IMR-90 (cell line): ENCODE data around the gene CACNA2D3. TPM values are rescaled to one million over a fixed set of nuclear protein-coding genes. Genes with fewer than 3 reads are reported as not detected.

ENCODE experiments used
- ATAC-seq: fragments of 200-7000 bp; cut with Tn5 transposase; 2 replicates; pipeline ENCODE4 v1.9.1; 2020; ENCODE audit warnings: low read depth, mild to moderate bottlenecking, moderate library complexity
- BruUV-seq: library from RNA; stranded (reverse); fragments of 400-500 nt; replicated peaks from 2 replicates; lab custom pipeline; 2021; lab: Mats Ljungman, UMichigan
- CTCF ChIA-PET: fragments of 300-600 bp; formaldehyde crosslinking; extraction: SDS; loops from one replicate; lab custom pipeline; 2021; ENCODE audit warnings: antibody characterized with exemption; lab: Yijun Ruan, JAX
- POLR2A ChIA-PET: fragments of 300-600 bp; sonication (Branson Sonifier 250); formaldehyde crosslinking; loops from one replicate; lab custom pipeline; 2022; ENCODE audit warnings: antibody characterized with exemption; ENCODE audit not compliant: unreplicated experiment; lab: Charles Lee
- DNase-seq: peaks from one replicate; pipeline ENCODE4 v3.0.0; 2013
- H2AFZ ChIP-seq: replicated peaks from 2 replicates; pipeline ENCODE3; 2013; ENCODE audit warnings: low read length, mild to moderate bottlenecking; ENCODE audit not compliant: poor library complexity
- H2AK5ac ChIP-seq: 2 replicates; pipeline ENCODE4 v1.6.1; 2013; ENCODE audit warnings: low read depth, low read length, inconsistent platforms
- H2AK9ac ChIP-seq: replicated peaks from 2 replicates; pipeline ENCODE3; 2013; ENCODE audit warnings: mild to moderate bottlenecking, low read depth, low read length, moderate library complexity; ENCODE audit not compliant: poor library complexity
- H2BK120ac ChIP-seq: 2 replicates; pipeline ENCODE4 v1.6.1; 2013; ENCODE audit warnings: low read depth, low read length, inconsistent platforms
- H2BK15ac ChIP-seq: 3 replicates; pipeline ENCODE4 v1.6.1; 2013; ENCODE audit warnings: low read depth, low read length, inconsistent platforms
- H2BK20ac ChIP-seq: 2 replicates; pipeline ENCODE4 v1.6.1; 2013; ENCODE audit warnings: low read depth, mild to moderate bottlenecking, inconsistent platforms, low read length, moderate library complexity
- H2BK5ac ChIP-seq: 2 replicates; pipeline ENCODE4 v1.6.1; 2013; ENCODE audit warnings: mild to moderate bottlenecking, low read depth, low read length, inconsistent platforms; ENCODE audit not compliant: poor library complexity, severe bottlenecking
- H3K14ac ChIP-seq: replicated peaks from 2 replicates; pipeline ENCODE4 v1.6.1; 2013; ENCODE audit warnings: low read depth, low read length, inconsistent platforms
- H3K18ac ChIP-seq: 2 replicates; pipeline ENCODE4 v1.6.1; 2013; ENCODE audit warnings: low read depth, low read length, control low read depth
- H3K23ac ChIP-seq: 2 replicates; pipeline ENCODE4 v1.6.1; 2013; ENCODE audit warnings: low read depth, low read length, inconsistent platforms
- H3K27ac ChIP-seq: 2 replicates; pipeline ENCODE4 v1.5.1; 2013; ENCODE audit warnings: mild to moderate bottlenecking, control low read depth, low read length; ENCODE audit not compliant: insufficient read depth
- H3K27me3 ChIP-seq: 2 replicates; pipeline ENCODE4 v1.6.1; 2013; ENCODE audit warnings: low read length; ENCODE audit not compliant: control insufficient read depth, insufficient read depth
- H3K36me3 ChIP-seq: 2 replicates; pipeline ENCODE4 v1.6.1; 2013; ENCODE audit warnings: low read length, mixed read lengths; ENCODE audit not compliant: control insufficient read depth, insufficient read depth
- H3K4ac ChIP-seq: 2 replicates; pipeline ENCODE4 v1.6.1; 2013; ENCODE audit warnings: low read depth, low read length, inconsistent platforms
- H3K4me1 ChIP-seq: 2 replicates; pipeline ENCODE4 v1.6.1; 2013; ENCODE audit warnings: low read length, mixed read lengths; ENCODE audit not compliant: control insufficient read depth, insufficient read depth
- H3K4me2 ChIP-seq: 2 replicates; pipeline ENCODE4 v1.6.1; 2013; ENCODE audit warnings: low read depth, mild to moderate bottlenecking, control low read depth, low read length, moderate library complexity
- H3K4me3 ChIP-seq: 2 replicates; pipeline ENCODE4 v1.5.1; 2013; ENCODE audit warnings: low read depth, mild to moderate bottlenecking, control low read depth, low read length, moderate library complexity; ENCODE audit not compliant: insufficient read depth
- H3K56ac ChIP-seq: 2 replicates; pipeline ENCODE4 v1.6.1; 2013; ENCODE audit warnings: low read length, inconsistent platforms; ENCODE audit not compliant: insufficient read depth; ENCODE audit errors: extremely low read depth
- H3K79me1 ChIP-seq, 2 experiments: 2 replicates each; pipeline ENCODE4 v1.6.1; 2013; ENCODE audit warnings: low read length in 2 of 2, inconsistent platforms in 1 of 2, low read depth in 1 of 2
- H3K9ac ChIP-seq: 2 replicates; pipeline ENCODE4 v1.6.1; 2013; ENCODE audit warnings: low read depth, low read length, control low read depth
- H3K9me1 ChIP-seq: 2 replicates; pipeline ENCODE4 v1.6.1; 2013; ENCODE audit warnings: low read length, inconsistent platforms; ENCODE audit not compliant: insufficient read depth
- H3K9me3 ChIP-seq: 2 replicates; pipeline ENCODE4 v1.6.1; 2013; ENCODE audit warnings: low read length; ENCODE audit not compliant: control insufficient read depth, insufficient read depth
- H4K20me1 ChIP-seq: 2 replicates; pipeline ENCODE4 v1.6.1; 2013; ENCODE audit warnings: low read length, inconsistent platforms; ENCODE audit not compliant: insufficient read depth
- H4K5ac ChIP-seq: 2 replicates; pipeline ENCODE4 v1.6.1; 2013; ENCODE audit warnings: mild to moderate bottlenecking, low read depth, low read length, control low read depth
- H4K8ac ChIP-seq, 2 experiments: 2 replicates each; pipeline ENCODE4 v1.6.1; 2013; ENCODE audit warnings: low read depth in 2 of 2, low read length in 2 of 2, control low read depth in 1 of 2, inconsistent platforms in 1 of 2
- H4K91ac ChIP-seq: 2 replicates; pipeline ENCODE4 v1.6.1; 2013; ENCODE audit warnings: low read depth, low read length, inconsistent platforms; ENCODE audit not compliant: insufficient read depth
- BHLHE40 ChIP-seq: fragments of 150-350 bp; IDR thresholded peaks from 2 replicates; pipeline ENCODE4 v1.6.1; 2016; ENCODE audit warnings: mild to moderate bottlenecking, low read depth, low read length
- CHD1 ChIP-seq: IDR thresholded peaks from 2 replicates; pipeline ENCODE4 v1.6.1; 2012; ENCODE audit warnings: low read depth, low read length, improper control_type of control experiment
- POLR2A ChIP-seq: IDR thresholded peaks from 2 replicates; pipeline ENCODE4 v1.6.1; 2012; ENCODE audit warnings: mild to moderate bottlenecking, low read depth, low read length
- RFX5 ChIP-seq: IDR thresholded peaks from 2 replicates; pipeline ENCODE4 v1.8.0; 2012; ENCODE audit warnings: low read depth, mild to moderate bottlenecking, low read length, moderate library complexity
- SMC3 ChIP-seq: fragments of 150-350 bp; IDR thresholded peaks from 2 replicates; pipeline ENCODE4 v1.6.1; 2016; ENCODE audit warnings: low read depth, mild to moderate bottlenecking, antibody characterized with exemption, low read length, moderate library complexity
- WGBS, 2 experiments: methylation state at CpG; one replicate each; pipeline versions ENCODE4 v1.1.5 to v1.1.7; 2013; ENCODE audit warnings: missing lambda C conversion rate in 2 of 2; ENCODE audit not compliant: insufficient read length in 1 of 2; ENCODE audit errors: extremely low coverage in 2 of 2; 5-methylcytosine and 5-hydroxymethylcytosine counted together
- dilution Hi-C: fragments of 300-500 bp; cut with HindIII; formaldehyde crosslinking; loops from one replicate; pipeline ENCODE4 v1.14.3; 2018; ENCODE audit warnings: low sequenced_read_pairs; ENCODE audit not compliant: unreplicated experiment
- in situ Hi-C: fragments of 300-500 bp; cut with MboI; formaldehyde crosslinking; loops from 3 replicates; pipeline ENCODE4 v1.14.3; 2019; ENCODE audit warnings: low sequenced_read_pairs, inconsistent platforms, mixed read lengths
- intact Hi-C: fragments of 100-400 bp; cut with micrococcal nuclease; formaldehyde crosslinking; loops from 2 replicates; pipeline ENCODE4 v1.10.0; 2022
- polyA plus RNA-seq, 3 experiments: library from polyadenylated mRNA; depleted of rRNA; stranded (reverse); fragments of >200 nt; gene quantifications; 2 replicates each; pipeline ENCODE4 v1.2.3, GENCODE V29; 2012; ENCODE audit warnings: low replicate concordance in 1 of 3
- total RNA-seq: library from RNA; depleted of rRNA; stranded (reverse); fragments of >200 nt; gene quantifications from 2 replicates; pipeline ENCODE4 v1.2.3, GENCODE V29; 2012
- TF ChIP-seq, protein P1 (sequence below): fragments of 150-350 bp; IDR thresholded peaks from 2 replicates; pipeline ENCODE4 v1.6.1; 2016; ENCODE audit warnings: low read depth, mild to moderate bottlenecking, low read length, moderate library complexity, borderline replicate concordance

CACNA2D3 gene
- total and polyA plus RNA-seq, 2 of the 4 experiments (the other 2 are of a cell fraction): 0.36 to 0.41 TPM

DNA sequence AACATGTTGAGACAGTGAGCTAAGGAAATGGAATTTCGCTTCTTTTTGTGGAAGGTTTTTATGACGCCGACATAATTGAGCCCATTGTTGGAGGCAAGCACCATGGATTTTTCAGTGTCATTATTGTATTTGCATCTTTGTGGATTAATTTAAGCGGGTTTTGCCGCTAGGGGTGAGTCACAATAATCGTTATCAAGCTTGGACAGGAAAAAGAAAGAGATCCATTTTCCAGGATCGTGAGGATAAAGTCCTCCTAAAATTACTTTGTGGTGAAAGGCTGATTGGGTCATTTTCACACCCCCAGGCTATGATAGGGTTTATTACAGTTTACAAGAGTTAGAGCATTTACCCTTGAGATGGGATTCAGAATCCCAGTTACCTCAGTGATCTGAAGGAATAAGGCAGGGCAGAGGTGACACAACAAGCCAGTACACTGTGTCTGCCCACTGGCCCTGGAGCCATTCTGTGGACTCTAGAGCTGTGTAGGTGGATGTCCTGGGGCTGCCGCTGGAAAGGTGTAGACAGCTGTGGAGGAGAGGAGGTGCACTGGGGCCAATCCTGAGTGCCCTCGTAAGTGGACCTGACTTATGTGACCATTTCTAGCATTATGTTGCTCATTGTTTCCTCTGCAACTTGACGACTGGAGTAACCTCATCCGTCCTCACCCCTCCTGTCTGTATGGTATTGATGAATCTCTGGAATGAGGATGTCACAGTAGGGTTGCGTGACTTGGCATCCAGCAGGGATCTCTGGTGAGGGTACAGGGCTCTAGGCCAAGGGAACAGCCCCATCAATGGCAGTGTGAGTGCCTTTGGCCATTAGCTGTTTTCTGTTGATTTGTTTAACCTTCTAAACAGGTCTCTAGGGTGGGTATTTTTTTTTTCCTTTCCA lies 435.4 kb downstream of the CACNA2D3 start:
- Histone ChIP-seq H2BK120ac (no peak overlapping the region), H4K8ac (no peak overlapping the region), H3K27ac (no peak overlapping the region), H2BK15ac (no peak overlapping the region), H2BK5ac (no peak overlapping the region), H3K9me1 (no peaks in the 10 kb centered on the region), H3K4me3 (no peak overlapping the region), H3K36me3 (no peaks in the 10 kb centered on the region), H4K5ac (no peak overlapping the region), H3K4me1 (no peaks in the 10 kb centered on the region), H3K27me3 (no peaks in the 10 kb centered on the region), H3K9ac (no peak overlapping the region), H4K91ac (no peak overlapping the region), H3K23ac (no peak overlapping the region), H2AK9ac (no peak overlapping the region), H3K9me3 (no peaks in the 10 kb centered on the region), H3K79me1 (no peaks in the 10 kb centered on the region), H3K4ac (no peak overlapping the region), H3K4me2 (no peak overlapping the region), H3K14ac (no peak overlapping the region), H2AFZ (no peak overlapping the region), H3K18ac (no peak overlapping the region), H2BK20ac (no peak overlapping the region), H2AK5ac (no peak overlapping the region), H3K56ac (no peak overlapping the region), H4K20me1 (no peaks in the 10 kb centered on the region)
- no TSS peak for BruUV-seq
- in situ Hi-C loops: no loop called here
- intact Hi-C loops: no loop called here
- no CpG with 5 or more reads among the region's 12 CpGs for WGBS, 2 experiments
- DNase-seq: no peak
- CTCF ChIA-PET: interaction anchor here (0.6 kb wide), 2 partner anchors 159 to 847 kb away, joined by 3 read pairs; no protein-coding TSS in a partner anchor
- ATAC-seq: no peak
- TF ChIP-seq SMC3: no peak
- TF ChIP-seq RFX5: no peak
- TF ChIP-seq, protein P1, sequence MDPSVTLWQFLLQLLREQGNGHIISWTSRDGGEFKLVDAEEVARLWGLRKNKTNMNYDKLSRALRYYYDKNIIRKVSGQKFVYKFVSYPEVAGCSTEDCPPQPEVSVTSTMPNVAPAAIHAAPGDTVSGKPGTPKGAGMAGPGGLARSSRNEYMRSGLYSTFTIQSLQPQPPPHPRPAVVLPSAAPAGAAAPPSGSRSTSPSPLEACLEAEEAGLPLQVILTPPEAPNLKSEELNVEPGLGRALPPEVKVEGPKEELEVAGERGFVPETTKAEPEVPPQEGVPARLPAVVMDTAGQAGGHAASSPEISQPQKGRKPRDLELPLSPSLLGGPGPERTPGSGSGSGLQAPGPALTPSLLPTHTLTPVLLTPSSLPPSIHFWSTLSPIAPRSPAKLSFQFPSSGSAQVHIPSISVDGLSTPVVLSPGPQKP: no peak
- TF ChIP-seq POLR2A: no peak
- no peak for TF ChIP-seq BHLHE40
- TF ChIP-seq CHD1: no peak
- dilution Hi-C loops: no loop called here
- POLR2A ChIA-PET: no interaction called here
